Neutrophil (primary cell): ENCODE measurements around the gene DNAAF5.

ENCODE experiments used
- H3K27ac ChIP-seq: fragments of 200-600 bp; sonication (generic); 2 replicates; pipeline ENCODE4 v1.5.1; 2016; ENCODE audit warnings: mild to moderate bottlenecking, moderate library complexity
- H3K27me3 ChIP-seq: fragments of 200-600 bp; sonication (generic); 2 replicates; pipeline ENCODE4 v1.6.0; 2016; ENCODE audit warnings: mild to moderate bottlenecking
- H3K36me3 ChIP-seq: fragments of 200-600 bp; sonication (generic); 2 replicates; pipeline ENCODE4 v1.5.1; 2017
- H3K4me1 ChIP-seq, 2 experiments: fragments of 200-600 bp in 1 of 2; sonication (generic) in 1 of 2; 1 replicate in 1 of 2; 2 replicates in 1 of 2; pipeline versions ENCODE4 v1.5.1 to v1.6.1; 2013 to 2016; ENCODE audit warnings: low read depth in 1 of 2, low read length in 1 of 2, mild to moderate bottlenecking in 1 of 2, moderate library complexity in 1 of 2; ENCODE audit not compliant: control insufficient read depth in 1 of 2, insufficient read depth in 1 of 2
- H3K4me3 ChIP-seq, 2 experiments: fragments of 200-600 bp in 1 of 2; sonication (generic) in 1 of 2; 1 replicate in 1 of 2; 2 replicates in 1 of 2; pipeline ENCODE4 v1.5.1; 2013 to 2016; ENCODE audit warnings: low read depth in 1 of 2, low read length in 1 of 2, mild to moderate bottlenecking in 1 of 2, moderate library complexity in 1 of 2
- H3K9me3 ChIP-seq: fragments of 200-600 bp; sonication (generic); 2 replicates; pipeline ENCODE4 v1.5.1; 2016
- TF ChIP-seq, protein P1 (sequence below): fragments of 200-600 bp; sonication (generic); IDR thresholded peaks from 2 replicates; pipeline ENCODE4 v1.5.1; 2016; ENCODE audit warnings: antibody characterized with exemption

The DNAAF5 gene

DNA sequence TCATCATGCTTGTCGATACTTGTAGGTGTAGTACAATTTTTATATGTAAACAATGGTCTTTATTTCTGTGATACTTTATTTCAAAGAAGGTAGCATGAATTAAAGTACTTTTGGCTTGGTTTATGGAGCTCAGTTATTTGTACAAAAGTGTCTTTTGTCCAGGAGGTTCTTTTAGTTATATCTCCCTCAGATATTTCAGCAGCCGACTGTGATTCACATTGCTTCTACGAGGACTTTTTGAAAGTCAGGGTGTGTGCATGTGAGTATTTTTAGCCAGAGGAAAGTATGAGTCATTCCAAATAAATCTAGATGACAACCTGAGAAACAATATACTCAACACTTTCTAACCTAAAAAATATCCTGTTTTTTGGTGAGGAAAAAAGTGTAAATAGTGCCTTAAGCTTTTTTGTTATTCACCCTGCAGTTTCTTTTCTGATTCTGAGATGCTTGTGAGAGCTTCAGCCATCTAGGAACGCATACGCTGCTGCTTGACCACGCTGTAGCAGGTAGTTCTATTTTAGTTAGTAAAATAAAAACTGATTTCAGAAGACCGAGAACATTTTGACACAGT, 105.2 kb downstream of the DNAAF5 start:
- no peak overlapping the region for H3K27ac ChIP-seq
- peaks cover 59% of the 10 kb centered on the region for H3K27me3 ChIP-seq
- no peak overlapping the region for H3K4me3 ChIP-seq
- no peaks in the 10 kb centered on the region for H3K4me1 ChIP-seq
- TF ChIP-seq, protein P1, sequence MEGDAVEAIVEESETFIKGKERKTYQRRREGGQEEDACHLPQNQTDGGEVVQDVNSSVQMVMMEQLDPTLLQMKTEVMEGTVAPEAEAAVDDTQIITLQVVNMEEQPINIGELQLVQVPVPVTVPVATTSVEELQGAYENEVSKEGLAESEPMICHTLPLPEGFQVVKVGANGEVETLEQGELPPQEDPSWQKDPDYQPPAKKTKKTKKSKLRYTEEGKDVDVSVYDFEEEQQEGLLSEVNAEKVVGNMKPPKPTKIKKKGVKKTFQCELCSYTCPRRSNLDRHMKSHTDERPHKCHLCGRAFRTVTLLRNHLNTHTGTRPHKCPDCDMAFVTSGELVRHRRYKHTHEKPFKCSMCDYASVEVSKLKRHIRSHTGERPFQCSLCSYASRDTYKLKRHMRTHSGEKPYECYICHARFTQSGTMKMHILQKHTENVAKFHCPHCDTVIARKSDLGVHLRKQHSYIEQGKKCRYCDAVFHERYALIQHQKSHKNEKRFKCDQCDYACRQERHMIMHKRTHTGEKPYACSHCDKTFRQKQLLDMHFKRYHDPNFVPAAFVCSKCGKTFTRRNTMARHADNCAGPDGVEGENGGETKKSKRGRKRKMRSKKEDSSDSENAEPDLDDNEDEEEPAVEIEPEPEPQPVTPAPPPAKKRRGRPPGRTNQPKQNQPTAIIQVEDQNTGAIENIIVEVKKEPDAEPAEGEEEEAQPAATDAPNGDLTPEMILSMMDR = no peak
- H3K36me3 ChIP-seq = no peaks in the 10 kb centered on the region
- H3K9me3 ChIP-seq = no peaks in the 10 kb centered on the region

DNA sequence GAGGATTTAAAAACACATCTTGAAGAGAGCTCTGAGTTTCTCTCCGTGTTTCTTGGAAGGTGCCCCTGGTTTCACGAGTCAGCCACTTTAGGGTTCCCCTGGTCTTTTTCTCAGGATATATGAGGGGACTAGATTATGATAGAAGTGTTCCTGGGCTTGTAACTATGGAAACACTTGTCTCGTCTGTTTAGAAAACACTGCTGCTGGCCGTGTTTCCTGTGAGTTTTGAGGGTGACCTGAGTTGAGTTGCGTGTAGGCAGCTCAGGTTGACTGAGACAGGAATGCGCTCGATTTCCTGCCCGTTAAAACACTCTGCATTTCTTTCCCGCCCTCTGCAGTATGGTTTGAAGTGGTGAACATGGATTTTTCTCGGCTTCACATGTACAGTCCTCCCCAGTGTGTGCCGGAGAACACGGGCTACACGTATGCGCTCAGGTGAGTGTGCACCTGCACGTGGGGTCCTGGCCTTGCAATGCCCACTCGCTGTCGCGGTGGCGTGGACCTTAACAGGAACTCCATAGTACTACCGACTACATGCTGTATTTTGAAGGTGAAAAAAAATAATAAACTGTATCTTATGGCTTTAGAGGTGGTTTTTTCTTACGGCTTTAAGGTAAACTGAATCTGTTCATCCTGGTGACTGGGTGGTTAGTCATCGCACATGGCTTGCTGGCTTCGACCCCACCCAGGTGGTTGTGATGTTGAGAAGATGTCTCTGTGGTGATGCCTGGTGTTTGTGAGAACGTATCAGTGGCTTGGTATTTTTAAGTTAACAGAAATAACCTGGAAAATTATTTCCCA, 105.9 kb downstream of the DNAAF5 start, which contains the start of gene SUN1:
SUN1 (plus strand) TSS at position 310 of the 801 bp plus-strand sequence; CDS start at position 359, 49 bp downstream.
- Histone ChIP-seq H3K36me3 (no peaks in the 10 kb centered on the region), H3K27ac (no peak within 1 kb of the TSS), H3K27me3 (peaks cover 59% of the 10 kb centered on the region), H3K4me3 (no peak within 1 kb of the TSS), H3K9me3 (no peaks in the 10 kb centered on the region), H3K4me1 (no peaks in the 10 kb centered on the region)
- TF ChIP-seq, protein P1 = no peak

DNA sequence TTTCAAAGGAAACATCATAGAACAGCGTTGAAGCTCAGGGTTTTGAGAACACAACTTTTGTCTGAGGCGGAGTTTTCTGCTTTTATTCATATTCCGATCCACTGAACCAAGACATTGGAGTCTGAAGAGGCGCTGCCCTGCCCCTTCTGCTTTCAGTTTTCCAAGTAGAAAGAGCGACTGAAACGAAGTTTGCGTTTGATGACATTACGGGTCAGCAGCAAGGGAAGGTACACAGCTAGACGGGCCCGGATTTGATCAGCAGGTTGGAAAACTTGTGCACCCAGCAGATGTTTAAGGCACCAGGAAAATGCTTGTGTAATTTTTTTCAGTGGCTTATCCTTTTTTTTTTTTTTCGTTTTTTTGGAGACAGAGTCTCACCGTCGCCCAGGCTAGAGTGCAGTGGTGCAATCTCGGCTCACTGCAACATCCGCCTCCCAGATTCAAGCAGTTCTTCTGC, 106.5 kb downstream of the DNAAF5 start:
- Histone ChIP-seq H3K9me3 (no peaks in the 10 kb centered on the region), H3K4me3 (no peak overlapping the region)

DNA sequence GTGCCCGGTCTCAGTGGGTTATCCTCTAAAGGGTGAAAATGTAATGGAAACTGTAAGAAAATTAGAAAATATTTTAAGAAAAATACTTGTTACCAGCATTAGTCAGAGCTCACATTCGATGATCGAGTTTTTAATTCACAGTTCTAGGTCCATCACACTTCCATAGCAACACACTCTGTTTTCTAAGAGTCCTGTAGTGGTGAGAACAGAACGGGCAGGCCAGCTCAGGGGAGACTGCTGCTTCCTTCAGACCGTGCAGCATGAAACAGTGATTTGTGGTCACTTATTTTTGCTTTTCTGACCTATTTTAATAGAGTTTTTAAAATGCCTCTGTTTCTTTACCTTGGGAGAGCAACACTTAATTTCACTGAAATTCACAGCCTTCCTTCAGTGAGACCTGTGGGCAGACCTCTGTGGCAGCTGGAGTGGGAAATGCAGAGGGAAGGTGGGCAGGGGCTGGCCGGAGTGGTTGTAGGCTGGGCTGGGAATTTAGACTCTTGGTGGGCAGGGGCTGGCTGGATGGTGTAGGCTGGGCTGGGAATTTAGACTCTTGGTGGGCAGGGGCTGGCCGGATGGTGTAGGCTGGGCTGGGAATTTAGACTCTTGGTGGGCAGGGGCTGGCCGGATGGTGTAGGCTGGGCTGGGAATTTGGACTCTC, 107.2 kb downstream of the DNAAF5 start:
- H3K4me1 ChIP-seq = no peaks in the 10 kb centered on the region
- H3K9me3 ChIP-seq = no peaks in the 10 kb centered on the region
- no peak overlapping the region for H3K4me3 ChIP-seq
- H3K27ac ChIP-seq = no peak overlapping the region
- TF ChIP-seq, protein P1 = no peak
- peaks cover 57% of the 10 kb centered on the region for H3K27me3 ChIP-seq
- no peaks in the 10 kb centered on the region for H3K36me3 ChIP-seq

More for the DNA sequence above, 106.5 kb downstream of the DNAAF5 start:
- Histone ChIP-seq H3K4me1 (no peaks in the 10 kb centered on the region), H3K36me3 (no peaks in the 10 kb centered on the region), H3K27me3 (peaks cover 59% of the 10 kb centered on the region), H3K27ac (no peak overlapping the region)
- TF ChIP-seq, protein P1 = no peak

DNA sequence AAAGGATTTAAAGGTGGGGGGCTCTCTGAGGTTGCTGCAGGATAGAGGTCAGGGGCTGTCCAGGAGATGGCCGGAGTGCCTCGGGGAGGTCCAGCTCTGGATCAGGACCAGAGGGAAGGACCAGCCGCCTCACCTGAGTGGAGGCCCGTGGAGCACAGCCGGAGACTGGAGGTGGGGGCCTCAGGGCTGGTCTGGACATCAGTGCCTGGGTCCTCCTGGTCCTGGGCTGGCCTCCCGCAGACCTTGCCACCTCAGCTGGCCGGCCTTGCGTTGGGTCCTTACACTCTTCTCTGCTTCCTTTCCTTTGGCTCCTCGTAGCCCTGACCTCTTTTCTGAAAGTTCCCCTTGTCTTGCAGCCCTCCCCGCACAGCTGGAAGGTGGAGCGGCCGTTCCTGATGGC, 107.8 kb downstream of the DNAAF5 start:
- no peaks in the 10 kb centered on the region for H3K4me1 ChIP-seq
- H3K27me3 ChIP-seq = peaks cover 51% of the 10 kb centered on the region
- no peaks in the 10 kb centered on the region for H3K36me3 ChIP-seq
- no peak overlapping the region for H3K27ac ChIP-seq
- no peaks in the 10 kb centered on the region for H3K9me3 ChIP-seq
- H3K4me3 ChIP-seq = no peak overlapping the region
- TF ChIP-seq, protein P1 = no peak
